Stomach (tissue), 9 donors: Measurements from ENCODE around the gene FAM151A. TPM values are rescaled to one million over a fixed set of nuclear protein-coding genes. Genes with fewer than 3 reads are reported as not detected.

Source experiments
- DNase-seq, 2 donors: peaks; one replicate each; pipeline versions ENCODE4 v3.0.0 to v3.0.0-alpha.2; 2013 to 2019
- H3K27ac ChIP-seq, 5 donors: fragments of 200-600 bp in 4 of 5; sonication (generic) in 4 of 5; one replicate each; pipeline ENCODE4 v1.5.1; 2013 to 2019; ENCODE audit warnings: mild to moderate bottlenecking in 1 of 5, moderate library complexity in 1 of 5
- H3K27me3 ChIP-seq, 3 donors: fragments of 200-600 bp; sonication (generic); one replicate each; pipeline ENCODE4 v1.5.1; 2017 to 2019; ENCODE audit warnings: mixed run types in 1 of 3
- H3K36me3 ChIP-seq, 4 donors: fragments of 200-600 bp; sonication (generic); 1 replicate in 3 of 4; 2 replicates in 1 of 4; pipeline ENCODE4 v1.5.1; 2016 to 2019
- H3K4me1 ChIP-seq, 4 donors: fragments of 200-600 bp; sonication (generic); one replicate each; pipeline ENCODE4 v1.5.1; 2016 to 2019
- H3K4me3 ChIP-seq, 4 donors: fragments of 200-600 bp; sonication (generic) in 3 of 4; one replicate each; pipeline ENCODE4 v1.5.1; 2016 to 2019; ENCODE audit warnings: mild to moderate bottlenecking in 1 of 4
- H3K9me3 ChIP-seq, 4 donors: fragments of 200-600 bp; sonication (generic); one replicate each; pipeline ENCODE4 v1.5.1; 2016 to 2019
- EP300 ChIP-seq: sonication (generic); formaldehyde crosslinking; IDR thresholded peaks from one replicate; pipeline ENCODE4 v1.6.1; 2017; ENCODE audit warnings: antibody characterized with exemption
- POLR2A ChIP-seq, 4 donors: fragments of 450-650 bp; IDR thresholded peaks; one replicate each; pipeline ENCODE4 v1.6.1; 2016; ENCODE audit warnings: antibody characterized with exemption in 4 of 4, control low read depth in 2 of 4, mild to moderate bottlenecking in 1 of 4, moderate library complexity in 1 of 4
- POLR2AphosphoS5 ChIP-seq, 3 donors: sonication (generic); formaldehyde crosslinking; IDR thresholded peaks; one replicate each; pipeline ENCODE4 v1.6.1; 2016; ENCODE audit warnings: antibody characterized with exemption in 3 of 3
- WGBS, 5 donors: extraction: QIAGEN DNeasy Blood & Tissue Kit in 3 of 5; methylation state at CpG; one replicate each; pipeline versions ENCODE4 v1.1.5 to v1.1.7; 2013 to 2018; 5-methylcytosine and 5-hydroxymethylcytosine counted together
- intact Hi-C: fragments of 100-400 bp; cut with DNase I; formaldehyde crosslinking; loops from one replicate; pipeline ENCODE4 v1.15.1; 2023; ENCODE audit warnings: low total_unique reads
- polyA plus RNA-seq, 3 donors: library from polyadenylated mRNA; stranded (reverse); fragments of 200-250 nt; gene quantifications; one replicate each; pipeline ENCODE4 v1.2.3, GENCODE V29; 2013
- total RNA-seq, 5 donors: library from RNA; depleted of rRNA; stranded (reverse); fragments of >200 nt; gene quantifications; one replicate each; pipeline versions ENCODE4 v1.1.0 to v1.2.3, GENCODE V29; 2014 to 2016
- TF ChIP-seq, protein P1 (sequence below), 7 experiments: fragments of 450-650 bp in 4 of 7; fragments of 200-600 bp in 3 of 7; sonication (generic) in 3 of 7; IDR thresholded peaks; one replicate each; pipeline ENCODE4 v1.5.1; 2016 to 2019; ENCODE audit warnings: antibody characterized with exemption in 7 of 7, control low read depth in 2 of 7, mild to moderate bottlenecking in 1 of 7
- donor health status: healthy with polysubstance abuse.
- donor health status: Bipolar disorder and iron deficiency.
- donor health status: healthy.

FAM151A gene
- total and polyA plus RNA-seq, 8 donors, result 0.15 to 0.73 (median 0.25) TPM; not detected in 5

DNA sequence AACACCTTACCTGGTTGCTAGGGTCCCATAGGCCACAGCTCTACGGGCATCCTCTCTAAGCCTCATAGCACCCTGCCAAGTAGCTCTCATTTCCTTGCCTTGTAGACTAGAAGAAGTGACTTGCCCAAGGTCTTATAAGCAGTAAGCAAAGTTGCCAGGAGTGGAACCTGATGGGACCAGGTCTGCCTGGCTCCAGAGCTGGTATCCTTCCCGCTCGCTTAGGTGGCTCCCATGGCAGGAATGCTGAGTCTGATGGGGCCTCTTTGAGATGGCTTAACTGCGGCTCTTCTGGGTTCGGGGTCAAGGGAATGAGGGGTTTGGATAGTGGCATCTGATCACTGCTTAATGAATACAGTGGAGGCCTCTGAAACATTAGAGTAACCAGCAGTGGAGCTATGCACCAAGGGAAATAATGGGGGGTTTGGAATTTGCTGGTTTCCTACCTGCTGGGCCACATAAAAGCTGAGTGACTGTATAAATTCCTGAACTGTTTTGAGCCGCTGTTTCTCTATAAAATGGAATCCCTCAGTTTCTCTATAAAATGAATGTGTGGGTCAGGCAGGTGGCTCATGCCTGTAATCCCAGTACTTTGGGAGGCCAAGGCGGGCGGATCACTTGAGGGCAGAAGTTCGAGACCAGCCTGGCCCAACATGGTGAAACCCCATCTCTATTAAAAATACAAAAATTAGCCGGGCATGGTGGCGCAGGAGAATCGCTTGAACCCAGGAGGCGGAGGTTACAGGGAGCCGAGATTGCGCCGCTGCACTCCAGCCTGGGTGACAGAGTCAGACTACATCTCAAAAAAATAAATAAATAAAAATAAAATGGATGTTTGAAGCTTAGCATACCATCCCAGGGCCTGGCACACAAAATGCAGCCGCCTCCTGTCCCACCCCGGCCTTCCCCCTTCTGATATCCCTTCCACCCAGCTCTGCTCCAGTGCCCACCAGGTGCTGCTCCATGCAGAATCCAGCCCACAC is 12.4 kb downstream of the FAM151A start:
- no peak for DNase-seq
- no peak for TF ChIP-seq POLR2AphosphoS5 (IDR thresholded peaks at IDR 0.05)
- no peak for TF ChIP-seq POLR2A (IDR thresholded peaks at IDR 0.05)
- no peak for TF ChIP-seq EP300
- TF ChIP-seq, protein P1, sequence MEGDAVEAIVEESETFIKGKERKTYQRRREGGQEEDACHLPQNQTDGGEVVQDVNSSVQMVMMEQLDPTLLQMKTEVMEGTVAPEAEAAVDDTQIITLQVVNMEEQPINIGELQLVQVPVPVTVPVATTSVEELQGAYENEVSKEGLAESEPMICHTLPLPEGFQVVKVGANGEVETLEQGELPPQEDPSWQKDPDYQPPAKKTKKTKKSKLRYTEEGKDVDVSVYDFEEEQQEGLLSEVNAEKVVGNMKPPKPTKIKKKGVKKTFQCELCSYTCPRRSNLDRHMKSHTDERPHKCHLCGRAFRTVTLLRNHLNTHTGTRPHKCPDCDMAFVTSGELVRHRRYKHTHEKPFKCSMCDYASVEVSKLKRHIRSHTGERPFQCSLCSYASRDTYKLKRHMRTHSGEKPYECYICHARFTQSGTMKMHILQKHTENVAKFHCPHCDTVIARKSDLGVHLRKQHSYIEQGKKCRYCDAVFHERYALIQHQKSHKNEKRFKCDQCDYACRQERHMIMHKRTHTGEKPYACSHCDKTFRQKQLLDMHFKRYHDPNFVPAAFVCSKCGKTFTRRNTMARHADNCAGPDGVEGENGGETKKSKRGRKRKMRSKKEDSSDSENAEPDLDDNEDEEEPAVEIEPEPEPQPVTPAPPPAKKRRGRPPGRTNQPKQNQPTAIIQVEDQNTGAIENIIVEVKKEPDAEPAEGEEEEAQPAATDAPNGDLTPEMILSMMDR (IDR thresholded peaks at IDR 0.05), result no peak
- Histone ChIP-seq H3K4me3 (no peak overlapping the region), H3K36me3 (peaks cover 6 to 48% (median 36%) of the 10 kb centered on the region in 4 donors), H3K4me1 (peaks cover 0 to 4% (median 0%) of the 10 kb centered on the region in 4 donors), H3K27me3 (no peaks in the 10 kb centered on the region), H3K27ac (no peak overlapping the region), H3K9me3 (no peaks in the 10 kb centered on the region)
- intact Hi-C loops, result no loop called here
- 94 to 96% (median 95%) methylated on average over 18 of the region's 18 CpGs for WGBS, 5 donors

DNA sequence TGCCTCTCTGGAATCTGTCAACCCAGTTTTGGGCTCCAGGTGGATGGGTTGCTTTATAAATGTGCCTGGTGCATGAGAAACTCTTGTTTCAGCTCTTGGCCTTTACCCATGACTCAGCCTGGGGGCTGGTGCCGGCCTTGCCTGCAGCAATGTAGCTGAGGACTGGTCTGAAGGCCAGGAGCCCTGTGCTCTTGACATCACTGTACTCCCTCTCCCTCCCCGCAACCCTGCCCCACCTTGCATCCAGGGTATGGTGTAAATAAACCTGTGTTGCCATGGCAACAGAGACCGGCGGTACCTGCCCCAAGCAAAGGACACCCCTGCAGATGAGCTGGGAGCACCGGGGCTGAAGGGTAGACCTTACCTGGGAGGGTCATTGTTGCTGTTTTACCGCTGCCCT is 13.3 kb downstream of the FAM151A start:
- intact Hi-C loops, result no loop called here
- DNase-seq, result no peak
- H3K4me3 ChIP-seq, result no peak overlapping the region
- H3K4me1 ChIP-seq, result peaks cover 0 to 4% (median 0%) of the 10 kb centered on the region in 4 donors
- H3K36me3 ChIP-seq, result peaks cover 8 to 53% (median 40%) of the 10 kb centered on the region in 4 donors
- TF ChIP-seq EP300 (no peak), POLR2A (IDR thresholded peaks at IDR 0.05) (no peak), POLR2AphosphoS5 (IDR thresholded peaks at IDR 0.05) (no peak)
- TF ChIP-seq, protein P1 (IDR thresholded peaks at IDR 0.05), result no peak
- no peaks in the 10 kb centered on the region for H3K27me3 ChIP-seq
- whole genome bisulfite sequencing, 5 donors, result 74 to 100% (median 76%) methylated on average over 1 to 6 of the region's 6 CpGs
- H3K9me3 ChIP-seq, result no peaks in the 10 kb centered on the region
- H3K27ac ChIP-seq, result no peak overlapping the region

DNA sequence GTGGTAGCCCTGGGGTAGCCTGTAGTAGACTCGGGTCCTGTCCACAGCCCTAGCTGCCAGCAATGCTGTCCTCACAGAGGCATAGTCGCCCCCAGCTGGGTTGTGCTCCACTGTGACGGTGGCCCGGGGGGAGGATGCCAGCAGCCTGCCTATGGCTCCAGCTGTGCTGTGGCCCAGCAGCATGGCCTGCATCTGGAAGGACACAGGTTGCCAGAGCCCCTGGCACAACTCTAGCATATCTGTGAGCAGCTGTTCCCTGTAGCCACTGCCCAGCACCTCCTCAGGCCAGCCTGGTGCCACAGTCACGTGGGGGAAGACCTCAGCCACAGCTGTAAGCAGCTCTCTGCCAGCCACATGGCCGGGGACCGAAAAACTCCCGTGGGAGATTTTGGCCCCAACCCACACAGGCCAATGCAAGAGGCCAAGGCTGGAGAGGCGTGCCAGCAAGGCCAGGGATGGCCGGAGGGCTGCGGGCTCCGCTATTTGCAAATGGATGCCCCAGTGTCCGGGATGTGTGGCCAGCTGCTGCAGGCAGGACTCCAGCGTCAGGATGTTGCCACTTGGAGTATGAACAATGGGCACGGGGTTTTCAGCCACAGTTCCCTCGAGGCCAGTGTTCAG is 13.9 kb downstream of the FAM151A start:
- WGBS, 5 donors, result 71 to 82% (median 78%) methylated on average over 9 to 16 of the region's 16 CpGs
- no peak overlapping the region for H3K27ac ChIP-seq
- H3K9me3 ChIP-seq, result no peaks in the 10 kb centered on the region
- intact Hi-C loops, result no loop called here
- peaks cover 12 to 60% (median 46%) of the 10 kb centered on the region in 4 donors for H3K36me3 ChIP-seq
- H3K4me1 ChIP-seq, result peaks cover 0 to 4% (median 0%) of the 10 kb centered on the region in 4 donors
- H3K27me3 ChIP-seq, result no peaks in the 10 kb centered on the region
- TF ChIP-seq, protein P1 (IDR thresholded peaks at IDR 0.05), result no peak
- no peak overlapping the region for H3K4me3 ChIP-seq
- DNase-seq, result peak in 1 of 2 donors; percentile 28

DNA sequence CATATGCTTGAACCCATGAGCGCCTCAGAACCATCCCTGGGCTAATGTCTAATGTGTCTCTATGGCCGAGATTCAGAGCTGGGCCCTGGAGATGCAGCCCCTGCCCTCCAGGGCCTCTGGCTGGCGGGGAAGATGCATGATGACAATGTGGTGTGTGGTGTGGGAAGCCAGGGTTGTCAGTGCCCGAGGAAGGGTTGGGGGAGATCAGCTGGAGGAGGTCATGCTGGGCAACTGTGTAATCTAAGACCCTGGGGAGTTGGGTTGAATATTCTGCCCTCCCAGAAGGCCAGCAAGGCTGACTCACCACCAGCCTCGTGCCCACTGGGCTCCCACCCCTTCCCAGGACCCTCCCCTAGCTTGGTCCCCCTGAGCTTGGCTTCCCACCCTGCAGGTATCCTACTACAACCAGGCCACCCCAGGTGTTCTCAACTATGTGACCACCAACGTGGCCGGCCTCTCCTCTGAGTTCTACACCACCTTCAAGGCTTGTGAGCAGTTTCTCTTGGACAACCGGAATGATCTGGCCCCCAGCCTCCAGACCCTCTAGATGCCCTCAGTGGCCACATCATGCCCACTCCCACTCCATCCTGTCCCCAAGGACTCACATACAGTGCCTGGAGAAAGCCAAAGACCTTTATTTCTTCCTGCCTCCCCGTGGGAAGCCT is 14.6 kb downstream of the FAM151A start:
- Histone ChIP-seq H3K27ac (no peak overlapping the region), H3K4me1 (no peaks in the 10 kb centered on the region), H3K27me3 (no peaks in the 10 kb centered on the region), H3K4me3 (no peak overlapping the region), H3K36me3 (peaks cover 12 to 67% (median 51%) of the 10 kb centered on the region in 4 donors), H3K9me3 (no peaks in the 10 kb centered on the region)
- TF ChIP-seq POLR2AphosphoS5 (IDR thresholded peaks at IDR 0.05) (no peak), POLR2A (IDR thresholded peaks at IDR 0.05) (no peak), EP300 (no peak)
- TF ChIP-seq, protein P1 (IDR thresholded peaks at IDR 0.05), result no peak
- intact Hi-C loops, result no loop called here
- DNase-seq, result no peak
- WGBS, 5 donors, result 75 to 93% (median 90%) methylated on average over 8 to 9 of the region's 9 CpGs
